IMR-90 (cell line): ENCODE results near the gene NOL12. TPM values are rescaled to one million over a fixed set of nuclear protein-coding genes. Genes with fewer than 3 reads are reported as not detected.

Experiments used
- ATAC-seq: fragments of 200-7000 bp; cut with Tn5 transposase; 2 replicates; pipeline ENCODE4 v1.9.1; 2020; ENCODE audit warnings: low read depth, mild to moderate bottlenecking, moderate library complexity
- BruUV-seq: library from RNA; stranded (reverse); fragments of 400-500 nt; replicated peaks from 2 replicates; lab custom pipeline; 2021; lab: Mats Ljungman, UMichigan
- CTCF ChIA-PET: fragments of 300-600 bp; formaldehyde crosslinking; extraction: SDS; loops from one replicate; lab custom pipeline; 2021; ENCODE audit warnings: antibody characterized with exemption; lab: Yijun Ruan, JAX
- POLR2A ChIA-PET: fragments of 300-600 bp; sonication (Branson Sonifier 250); formaldehyde crosslinking; loops from one replicate; lab custom pipeline; 2022; ENCODE audit warnings: antibody characterized with exemption; ENCODE audit not compliant: unreplicated experiment; lab: Charles Lee
- DNase-seq: peaks from one replicate; pipeline ENCODE4 v3.0.0; 2013
- H2AFZ ChIP-seq: replicated peaks from 2 replicates; pipeline ENCODE3; 2013; ENCODE audit warnings: low read length, mild to moderate bottlenecking; ENCODE audit not compliant: poor library complexity
- H2AK5ac ChIP-seq: 2 replicates; pipeline ENCODE4 v1.6.1; 2013; ENCODE audit warnings: low read depth, low read length, inconsistent platforms
- H2AK9ac ChIP-seq: replicated peaks from 2 replicates; pipeline ENCODE3; 2013; ENCODE audit warnings: mild to moderate bottlenecking, low read depth, low read length, moderate library complexity; ENCODE audit not compliant: poor library complexity
- H2BK120ac ChIP-seq: 2 replicates; pipeline ENCODE4 v1.6.1; 2013; ENCODE audit warnings: low read depth, low read length, inconsistent platforms
- H2BK15ac ChIP-seq: 3 replicates; pipeline ENCODE4 v1.6.1; 2013; ENCODE audit warnings: low read depth, low read length, inconsistent platforms
- H2BK20ac ChIP-seq: 2 replicates; pipeline ENCODE4 v1.6.1; 2013; ENCODE audit warnings: low read depth, mild to moderate bottlenecking, inconsistent platforms, low read length, moderate library complexity
- H2BK5ac ChIP-seq: 2 replicates; pipeline ENCODE4 v1.6.1; 2013; ENCODE audit warnings: mild to moderate bottlenecking, low read depth, low read length, inconsistent platforms; ENCODE audit not compliant: poor library complexity, severe bottlenecking
- H3K14ac ChIP-seq: replicated peaks from 2 replicates; pipeline ENCODE4 v1.6.1; 2013; ENCODE audit warnings: low read depth, low read length, inconsistent platforms
- H3K18ac ChIP-seq: 2 replicates; pipeline ENCODE4 v1.6.1; 2013; ENCODE audit warnings: low read depth, low read length, control low read depth
- H3K23ac ChIP-seq: 2 replicates; pipeline ENCODE4 v1.6.1; 2013; ENCODE audit warnings: low read depth, low read length, inconsistent platforms
- H3K27ac ChIP-seq: 2 replicates; pipeline ENCODE4 v1.5.1; 2013; ENCODE audit warnings: mild to moderate bottlenecking, control low read depth, low read length; ENCODE audit not compliant: insufficient read depth
- H3K27me3 ChIP-seq: 2 replicates; pipeline ENCODE4 v1.6.1; 2013; ENCODE audit warnings: low read length; ENCODE audit not compliant: control insufficient read depth, insufficient read depth
- H3K36me3 ChIP-seq: 2 replicates; pipeline ENCODE4 v1.6.1; 2013; ENCODE audit warnings: low read length, mixed read lengths; ENCODE audit not compliant: control insufficient read depth, insufficient read depth
- H3K4ac ChIP-seq: 2 replicates; pipeline ENCODE4 v1.6.1; 2013; ENCODE audit warnings: low read depth, low read length, inconsistent platforms
- H3K4me1 ChIP-seq: 2 replicates; pipeline ENCODE4 v1.6.1; 2013; ENCODE audit warnings: low read length, mixed read lengths; ENCODE audit not compliant: control insufficient read depth, insufficient read depth
- H3K4me2 ChIP-seq: 2 replicates; pipeline ENCODE4 v1.6.1; 2013; ENCODE audit warnings: low read depth, mild to moderate bottlenecking, control low read depth, low read length, moderate library complexity
- H3K4me3 ChIP-seq: 2 replicates; pipeline ENCODE4 v1.5.1; 2013; ENCODE audit warnings: low read depth, mild to moderate bottlenecking, control low read depth, low read length, moderate library complexity; ENCODE audit not compliant: insufficient read depth
- H3K56ac ChIP-seq: 2 replicates; pipeline ENCODE4 v1.6.1; 2013; ENCODE audit warnings: low read length, inconsistent platforms; ENCODE audit not compliant: insufficient read depth; ENCODE audit errors: extremely low read depth
- H3K79me1 ChIP-seq, 2 experiments: 2 replicates each; pipeline ENCODE4 v1.6.1; 2013; ENCODE audit warnings: low read length in 2 of 2, inconsistent platforms in 1 of 2, low read depth in 1 of 2
- H3K9ac ChIP-seq: 2 replicates; pipeline ENCODE4 v1.6.1; 2013; ENCODE audit warnings: low read depth, low read length, control low read depth
- H3K9me1 ChIP-seq: 2 replicates; pipeline ENCODE4 v1.6.1; 2013; ENCODE audit warnings: low read length, inconsistent platforms; ENCODE audit not compliant: insufficient read depth
- H3K9me3 ChIP-seq: 2 replicates; pipeline ENCODE4 v1.6.1; 2013; ENCODE audit warnings: low read length; ENCODE audit not compliant: control insufficient read depth, insufficient read depth
- H4K20me1 ChIP-seq: 2 replicates; pipeline ENCODE4 v1.6.1; 2013; ENCODE audit warnings: low read length, inconsistent platforms; ENCODE audit not compliant: insufficient read depth
- H4K5ac ChIP-seq: 2 replicates; pipeline ENCODE4 v1.6.1; 2013; ENCODE audit warnings: mild to moderate bottlenecking, low read depth, low read length, control low read depth
- H4K8ac ChIP-seq, 2 experiments: 2 replicates each; pipeline ENCODE4 v1.6.1; 2013; ENCODE audit warnings: low read depth in 2 of 2, low read length in 2 of 2, control low read depth in 1 of 2, inconsistent platforms in 1 of 2
- H4K91ac ChIP-seq: 2 replicates; pipeline ENCODE4 v1.6.1; 2013; ENCODE audit warnings: low read depth, low read length, inconsistent platforms; ENCODE audit not compliant: insufficient read depth
- BHLHE40 ChIP-seq: fragments of 150-350 bp; IDR thresholded peaks from 2 replicates; pipeline ENCODE4 v1.6.1; 2016; ENCODE audit warnings: mild to moderate bottlenecking, low read depth, low read length
- CEBPB ChIP-seq: IDR thresholded peaks from 2 replicates; pipeline ENCODE4 v1.6.1; 2012; ENCODE audit warnings: low read depth, low read length, improper control_type of control experiment
- CHD1 ChIP-seq: IDR thresholded peaks from 2 replicates; pipeline ENCODE4 v1.6.1; 2012; ENCODE audit warnings: low read depth, low read length, improper control_type of control experiment
- FOS ChIP-seq: fragments of 150-350 bp; IDR thresholded peaks from 2 replicates; pipeline ENCODE4 v1.6.1; 2016; ENCODE audit warnings: low read depth, low read length
- MAZ ChIP-seq: IDR thresholded peaks from 2 replicates; pipeline ENCODE4 v1.6.1; 2012; ENCODE audit warnings: low read depth, mild to moderate bottlenecking, low read length, improper control_type of control experiment, moderate library complexity, borderline replicate concordance
- MXI1 ChIP-seq: IDR thresholded peaks from 2 replicates; pipeline ENCODE4 v1.6.1; 2012; ENCODE audit warnings: low read depth, mild to moderate bottlenecking, low read length, moderate library complexity, borderline replicate concordance
- NFE2L2 ChIP-seq: fragments of 150-350 bp; IDR thresholded peaks from 2 replicates; pipeline ENCODE4 v1.6.1; 2016; ENCODE audit warnings: low read depth, mild to moderate bottlenecking, low read length
- POLR2A ChIP-seq: IDR thresholded peaks from 2 replicates; pipeline ENCODE4 v1.6.1; 2012; ENCODE audit warnings: mild to moderate bottlenecking, low read depth, low read length
- RAD21 ChIP-seq: IDR thresholded peaks from 2 replicates; pipeline ENCODE4 v1.6.1; 2012; ENCODE audit warnings: low read length, improper control_type of control experiment
- RCOR1 ChIP-seq: IDR thresholded peaks from 2 replicates; pipeline ENCODE4 v1.6.1; 2012; ENCODE audit warnings: mild to moderate bottlenecking, low read length, improper control_type of control experiment; ENCODE audit not compliant: insufficient replicate concordance
- RFX5 ChIP-seq: IDR thresholded peaks from 2 replicates; pipeline ENCODE4 v1.8.0; 2012; ENCODE audit warnings: low read depth, mild to moderate bottlenecking, low read length, moderate library complexity
- SMC3 ChIP-seq: fragments of 150-350 bp; IDR thresholded peaks from 2 replicates; pipeline ENCODE4 v1.6.1; 2016; ENCODE audit warnings: low read depth, mild to moderate bottlenecking, antibody characterized with exemption, low read length, moderate library complexity
- USF2 ChIP-seq: fragments of 150-350 bp; IDR thresholded peaks from 2 replicates; pipeline ENCODE4 v1.6.1; 2017; ENCODE audit warnings: mild to moderate bottlenecking, antibody characterized with exemption, low read length, low read depth
- WGBS, 2 experiments: methylation state at CpG; one replicate each; pipeline versions ENCODE4 v1.1.5 to v1.1.7; 2013; ENCODE audit warnings: missing lambda C conversion rate in 2 of 2; ENCODE audit not compliant: insufficient read length in 1 of 2; ENCODE audit errors: extremely low coverage in 2 of 2; 5-methylcytosine and 5-hydroxymethylcytosine counted together
- dilution Hi-C: fragments of 300-500 bp; cut with HindIII; formaldehyde crosslinking; loops from one replicate; pipeline ENCODE4 v1.14.3; 2018; ENCODE audit warnings: low sequenced_read_pairs; ENCODE audit not compliant: unreplicated experiment
- in situ Hi-C: fragments of 300-500 bp; cut with MboI; formaldehyde crosslinking; loops from 3 replicates; pipeline ENCODE4 v1.14.3; 2019; ENCODE audit warnings: low sequenced_read_pairs, inconsistent platforms, mixed read lengths
- intact Hi-C: fragments of 100-400 bp; cut with micrococcal nuclease; formaldehyde crosslinking; loops from 2 replicates; pipeline ENCODE4 v1.10.0; 2022
- polyA plus RNA-seq, 3 experiments: library from polyadenylated mRNA; depleted of rRNA; stranded (reverse); fragments of >200 nt; gene quantifications; 2 replicates each; pipeline ENCODE4 v1.2.3, GENCODE V29; 2012; ENCODE audit warnings: low replicate concordance in 1 of 3
- total RNA-seq: library from RNA; depleted of rRNA; stranded (reverse); fragments of >200 nt; gene quantifications from 2 replicates; pipeline ENCODE4 v1.2.3, GENCODE V29; 2012
- TF ChIP-seq, protein P1 (sequence below): conservative IDR thresholded peaks from 2 replicates; pipeline ENCODE4 v1.5.1; 2012; ENCODE audit warnings: mild to moderate bottlenecking, low read depth, low read length, improper control_type of control experiment
- TF ChIP-seq, protein P2 (sequence below): fragments of 150-350 bp; IDR thresholded peaks from 2 replicates; pipeline ENCODE4 v1.6.1; 2016; ENCODE audit warnings: low read depth, mild to moderate bottlenecking, low read length, moderate library complexity, borderline replicate concordance

NOL12 gene
- total and polyA plus RNA-seq, 2 of the 4 experiments (the other 2 are of a cell fraction) = 16.0 to 25.6 TPM

- in situ Hi-C loops (loop anchor here (5.0 kb wide), 1 partner anchor 34 kb away; no protein-coding TSS in a partner anchor), dilution Hi-C loops (no loop called here), intact Hi-C loops (no loop called here)
- H3K4me3 ChIP-seq = no peak overlapping the region
- no peak overlapping the region for H4K8ac ChIP-seq
- no peak overlapping the region for H2BK15ac ChIP-seq
- H2AK5ac ChIP-seq = no peak overlapping the region
- TF ChIP-seq MXI1 = no peak
- no peak for TF ChIP-seq CHD1
- TF ChIP-seq, protein P1, sequence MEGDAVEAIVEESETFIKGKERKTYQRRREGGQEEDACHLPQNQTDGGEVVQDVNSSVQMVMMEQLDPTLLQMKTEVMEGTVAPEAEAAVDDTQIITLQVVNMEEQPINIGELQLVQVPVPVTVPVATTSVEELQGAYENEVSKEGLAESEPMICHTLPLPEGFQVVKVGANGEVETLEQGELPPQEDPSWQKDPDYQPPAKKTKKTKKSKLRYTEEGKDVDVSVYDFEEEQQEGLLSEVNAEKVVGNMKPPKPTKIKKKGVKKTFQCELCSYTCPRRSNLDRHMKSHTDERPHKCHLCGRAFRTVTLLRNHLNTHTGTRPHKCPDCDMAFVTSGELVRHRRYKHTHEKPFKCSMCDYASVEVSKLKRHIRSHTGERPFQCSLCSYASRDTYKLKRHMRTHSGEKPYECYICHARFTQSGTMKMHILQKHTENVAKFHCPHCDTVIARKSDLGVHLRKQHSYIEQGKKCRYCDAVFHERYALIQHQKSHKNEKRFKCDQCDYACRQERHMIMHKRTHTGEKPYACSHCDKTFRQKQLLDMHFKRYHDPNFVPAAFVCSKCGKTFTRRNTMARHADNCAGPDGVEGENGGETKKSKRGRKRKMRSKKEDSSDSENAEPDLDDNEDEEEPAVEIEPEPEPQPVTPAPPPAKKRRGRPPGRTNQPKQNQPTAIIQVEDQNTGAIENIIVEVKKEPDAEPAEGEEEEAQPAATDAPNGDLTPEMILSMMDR = no peak
- no peak for TF ChIP-seq USF2
- TF ChIP-seq CEBPB = no peak
- TF ChIP-seq POLR2A = no peak
- no peak for TF ChIP-seq RFX5
- no peak for TF ChIP-seq MAZ
- no peak for TF ChIP-seq SMC3
- no peak for TF ChIP-seq RAD21
- TF ChIP-seq NFE2L2 = no peak
- TF ChIP-seq BHLHE40 = no peak
- TF ChIP-seq RCOR1 = no peak
- TF ChIP-seq, protein P2, sequence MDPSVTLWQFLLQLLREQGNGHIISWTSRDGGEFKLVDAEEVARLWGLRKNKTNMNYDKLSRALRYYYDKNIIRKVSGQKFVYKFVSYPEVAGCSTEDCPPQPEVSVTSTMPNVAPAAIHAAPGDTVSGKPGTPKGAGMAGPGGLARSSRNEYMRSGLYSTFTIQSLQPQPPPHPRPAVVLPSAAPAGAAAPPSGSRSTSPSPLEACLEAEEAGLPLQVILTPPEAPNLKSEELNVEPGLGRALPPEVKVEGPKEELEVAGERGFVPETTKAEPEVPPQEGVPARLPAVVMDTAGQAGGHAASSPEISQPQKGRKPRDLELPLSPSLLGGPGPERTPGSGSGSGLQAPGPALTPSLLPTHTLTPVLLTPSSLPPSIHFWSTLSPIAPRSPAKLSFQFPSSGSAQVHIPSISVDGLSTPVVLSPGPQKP = no peak
- TF ChIP-seq FOS = no peak
- H2AK9ac ChIP-seq = no peak overlapping the region
- no peak overlapping the region for H2AFZ ChIP-seq
- H4K5ac ChIP-seq = no peak overlapping the region
- BruUV-seq = no TSS peak
- no peaks in the 10 kb centered on the region for H3K9me3 ChIP-seq
- ChIA-PET POLR2A (interaction anchor here (0.5 kb wide), 1 partner anchor 13 kb away, joined by 12 read pairs; no protein-coding TSS in a partner anchor), CTCF (interaction anchor here (0.7 kb wide), 1 partner anchor 40 kb away, joined by 3 read pairs; the partner anchor contains the start of gene GGA1)
- H3K23ac ChIP-seq = no peak overlapping the region
- no peaks in the 10 kb centered on the region for H3K27me3 ChIP-seq
- no peak overlapping the region for H3K4me2 ChIP-seq
- no peak overlapping the region for H3K56ac ChIP-seq
- no peak overlapping the region for H2BK20ac ChIP-seq
- H3K79me1 ChIP-seq = peaks cover 0 to 13% of the 10 kb centered on the region in 2 experiments; a peak in 2 of 4 replicates
- DNase-seq (no peak), ATAC-seq (no peak)
- H2BK120ac ChIP-seq = no peak overlapping the region
- peaks cover 9% of the 10 kb centered on the region for H4K20me1 ChIP-seq
- no peak overlapping the region for H3K14ac ChIP-seq
- H4K91ac ChIP-seq = no peak overlapping the region
- peaks cover 4% of the 10 kb centered on the region for H3K4me1 ChIP-seq
- no peak overlapping the region for H3K4ac ChIP-seq
- no peaks in the 10 kb centered on the region for H3K9me1 ChIP-seq
- no peak overlapping the region for H3K27ac ChIP-seq
- no peak overlapping the region for H2BK5ac ChIP-seq
- 100% methylated on average over 1 of the region's 9 CpGs; no CpG with 5 or more reads in 1 of the 2 experiments for WGBS, 2 experiments
- no peak overlapping the region for H3K9ac ChIP-seq
- H3K36me3 ChIP-seq = peaks cover 66% of the 10 kb centered on the region
- no peak overlapping the region for H3K18ac ChIP-seq
Measured at GRCh38 chr22:37647928-37648327, 38.2 kb upstream of the NOL12 start.
